CD4-positive, alpha-beta T cell treated with Interleukin-4 for 4 hours (primary cell): ENCODE results near the gene YIF1B.

Experiments used
- DNase-seq: peaks from one replicate; pipeline ENCODE4 v3.0.0-alpha.2; 2020

YIF1B gene

GRCh38 chr19:38303517-38304351 lies 12.0 kb downstream of the YIF1B start, which contains the start of gene C19orf33:
C19orf33 (plus strand) TSS chr19:38304251; CDS start chr19:38304262, 11 bp downstream.
- DNase-seq = no peak

GRCh38 chr19:38298821-38299680 lies 16.7 kb downstream of the YIF1B start:
- DNase-seq = no peak

GRCh38 chr19:38294090-38294489 lies 21.7 kb downstream of the YIF1B start:
- DNase-seq = no peak

DNA sequence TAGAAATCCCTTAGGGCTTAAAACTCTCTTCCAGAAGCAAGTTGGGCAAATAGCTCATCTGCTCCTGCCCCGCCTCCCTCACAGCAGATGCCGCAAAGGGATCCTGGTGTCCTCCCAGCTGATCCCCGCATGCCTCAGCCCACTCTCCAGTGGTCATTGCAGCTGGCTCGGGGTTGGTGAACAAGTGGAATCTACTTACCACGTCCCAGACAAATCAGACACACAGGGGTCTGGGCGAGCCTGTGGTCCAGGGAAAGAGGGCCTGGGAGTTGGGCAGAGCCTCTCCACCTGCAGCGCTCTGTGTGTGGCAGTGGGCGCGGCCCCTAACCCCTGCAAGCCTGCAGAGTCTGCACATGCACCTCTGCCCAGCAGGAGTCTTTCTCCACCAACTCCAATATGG lies 22.5 kb downstream of the YIF1B start:
- DNase-seq = no peak

GRCh38 chr19:38291855-38292254 lies 23.9 kb downstream of the YIF1B start:
- DNase-seq = no peak

GRCh38 chr19:38290631-38291147 lies 25.1 kb downstream of the YIF1B start:
- DNase-seq = no peak

- DNase-seq = no peak
Observed at GRCh38 chr19:38289955-38290354, 25.8 kb downstream of the YIF1B start.

GRCh38 chr19:38288123-38288855 lies 27.5 kb downstream of the YIF1B start:
- no peak for DNase-seq

DNA sequence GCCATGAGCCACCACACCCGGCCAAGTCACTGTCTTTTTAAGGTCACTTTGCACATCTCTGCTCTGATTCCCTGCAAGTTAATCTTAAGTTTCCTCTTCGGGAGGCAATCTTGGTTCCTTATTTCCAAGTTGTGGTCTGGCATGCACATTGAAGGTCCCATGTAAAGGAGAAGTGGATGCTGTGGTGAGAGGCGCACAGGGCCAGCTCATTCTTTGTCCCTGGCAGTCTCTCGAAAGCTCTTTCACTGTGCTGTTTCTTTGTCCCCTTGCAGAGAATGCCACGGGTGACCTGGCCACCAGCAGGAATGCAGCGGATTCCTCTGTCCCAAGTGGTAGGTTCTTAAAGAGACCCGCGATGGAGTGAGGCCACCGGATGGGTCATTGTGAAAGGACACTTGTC lies 28.1 kb downstream of the YIF1B start:
- DNase-seq = peak; percentile 11

DNA sequence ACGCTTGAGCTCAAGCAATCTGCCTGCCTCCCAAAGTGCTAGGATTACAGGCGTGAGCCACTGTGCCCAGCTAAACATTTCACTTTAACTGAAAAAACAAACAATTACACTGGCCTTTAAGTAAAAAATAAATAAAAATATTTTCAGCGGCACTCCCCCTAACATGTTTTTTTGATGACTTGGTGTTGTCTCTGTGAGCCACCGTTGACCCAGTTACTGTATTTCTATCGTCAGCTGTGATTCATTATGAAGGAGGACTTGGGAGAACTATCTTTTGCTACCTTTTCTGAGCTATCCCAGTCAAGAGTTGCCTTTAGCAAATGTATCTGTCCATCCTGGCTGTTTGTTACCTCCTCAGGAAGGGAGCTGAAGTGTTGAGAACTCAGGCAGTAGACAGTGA lies 30.2 kb downstream of the YIF1B start:
- DNase-seq = no peak

DNA sequence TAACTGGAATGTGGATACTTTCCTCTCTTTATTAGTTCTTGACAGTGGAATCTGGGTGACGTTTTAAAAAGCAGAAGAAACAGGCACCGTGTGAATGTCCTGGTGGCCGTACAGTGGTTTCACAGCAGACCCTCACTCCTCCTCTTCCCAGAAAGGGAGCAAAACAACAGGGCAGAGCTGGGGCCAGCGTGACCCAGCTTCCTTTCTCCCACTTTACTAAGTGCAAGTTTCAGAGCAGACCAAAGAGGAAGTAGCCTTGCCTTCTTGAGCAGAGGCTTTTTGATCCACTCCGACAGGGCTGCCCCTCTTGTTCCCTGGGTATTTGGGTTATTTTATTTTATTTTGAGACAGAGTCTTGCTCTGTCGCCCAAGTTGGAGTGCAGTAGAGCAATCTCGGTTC lies 31.3 kb downstream of the YIF1B start:
- no peak for DNase-seq

DNA sequence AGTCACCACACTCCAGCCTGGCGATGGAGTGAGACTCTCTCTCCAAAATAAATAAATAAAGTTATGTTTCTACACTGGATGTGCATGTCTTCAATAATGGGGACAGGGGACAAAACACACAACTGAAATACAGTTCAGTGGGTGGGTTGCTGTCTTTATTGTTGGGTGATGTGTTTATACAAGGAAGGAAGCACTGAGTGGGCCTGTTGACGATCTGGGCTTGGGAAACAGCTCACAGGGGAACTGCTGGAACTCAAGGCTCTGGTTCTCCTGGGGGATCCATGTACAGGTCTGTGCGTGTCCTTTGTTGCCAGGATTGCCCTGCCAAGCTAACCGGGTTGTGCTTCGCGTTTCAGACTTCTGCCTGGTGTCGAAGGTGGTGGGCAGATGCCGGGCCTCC lies 32.5 kb downstream of the YIF1B start:
- no peak for DNase-seq

DNA sequence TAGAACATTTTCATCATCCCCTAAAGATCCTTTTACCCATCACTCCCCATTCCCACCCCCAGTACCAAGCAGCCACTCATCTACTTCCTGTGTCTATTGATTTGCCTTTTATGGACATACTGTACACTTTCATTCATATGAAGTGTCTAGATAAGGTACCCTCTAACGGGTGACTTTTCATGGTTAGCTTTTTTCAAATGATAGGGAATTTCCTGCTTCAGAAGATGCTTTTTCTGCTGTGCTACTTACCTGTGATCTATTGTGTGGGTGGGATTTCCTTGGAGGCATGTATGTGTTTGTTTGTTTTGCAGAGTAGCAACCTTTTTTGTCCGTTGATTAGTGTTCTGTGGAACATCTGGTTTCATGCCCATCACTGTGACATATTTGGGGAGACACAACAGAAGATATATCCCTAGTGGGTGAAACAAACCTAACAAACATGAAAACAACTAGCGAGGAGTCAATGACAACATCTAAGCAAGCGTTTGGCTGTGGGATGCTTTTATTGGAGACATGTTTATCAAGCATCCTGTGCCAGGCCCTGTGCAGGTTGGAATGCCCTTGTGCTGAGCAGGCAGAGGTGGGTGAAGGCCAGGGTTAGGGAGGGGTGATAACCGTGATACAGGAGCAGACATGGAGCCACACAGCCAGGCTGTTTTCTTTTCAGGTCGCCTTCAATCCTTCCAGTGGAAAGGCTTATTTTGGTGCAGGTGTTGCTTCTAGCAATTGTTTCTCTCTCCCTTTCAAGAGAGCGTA lies 33.8 kb downstream of the YIF1B start:
- DNase-seq = peak; percentile 65

DNA sequence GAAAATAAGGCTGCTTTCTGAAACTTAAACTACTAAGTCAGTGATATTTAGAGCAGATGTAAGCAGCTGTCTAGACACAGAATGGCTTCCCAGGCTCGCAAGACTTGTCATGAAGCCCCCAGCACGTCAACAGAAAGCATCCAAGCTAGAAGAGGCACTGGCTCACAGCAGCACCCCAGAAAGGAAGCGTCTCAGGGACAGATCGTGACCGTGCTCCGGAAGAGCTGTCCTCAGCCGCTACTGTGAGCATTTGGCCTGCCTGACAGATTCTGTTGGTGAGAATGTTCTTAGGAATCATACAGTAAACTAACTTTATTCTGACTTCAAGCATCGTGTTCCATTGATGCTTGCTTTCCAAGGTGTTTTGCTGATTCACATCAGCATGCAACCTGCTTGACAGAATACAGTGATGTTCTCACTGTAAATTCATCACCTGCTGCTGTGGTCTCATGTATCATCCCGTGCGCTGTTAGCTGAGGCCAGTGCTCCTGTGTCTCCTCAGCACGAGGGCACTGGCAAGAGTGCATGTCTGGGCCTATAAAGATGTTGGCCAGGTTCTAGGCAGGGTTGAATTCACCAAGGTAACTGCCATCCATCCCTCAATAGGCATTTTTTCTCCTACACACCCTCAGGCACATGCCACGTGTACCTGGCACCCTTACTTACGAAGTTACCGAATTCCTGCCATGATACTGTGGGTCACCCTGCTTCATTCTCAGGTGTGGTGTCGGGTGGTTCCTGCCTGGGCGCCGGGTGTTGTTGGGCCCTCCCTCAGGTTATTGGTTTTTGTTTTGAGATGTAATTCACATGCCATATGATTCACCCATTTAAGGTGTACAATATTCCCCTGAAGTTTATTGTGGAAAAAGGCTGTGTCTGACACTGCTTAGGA lies 35.5 kb downstream of the YIF1B start:
- DNase-seq = no peak

- DNase-seq = no peak
Observed at GRCh38 chr19:38278751-38279150, 37.0 kb downstream of the YIF1B start.

- DNase-seq = no peak
Observed at GRCh38 chr19:38277969-38278680, 37.6 kb downstream of the YIF1B start.

DNA sequence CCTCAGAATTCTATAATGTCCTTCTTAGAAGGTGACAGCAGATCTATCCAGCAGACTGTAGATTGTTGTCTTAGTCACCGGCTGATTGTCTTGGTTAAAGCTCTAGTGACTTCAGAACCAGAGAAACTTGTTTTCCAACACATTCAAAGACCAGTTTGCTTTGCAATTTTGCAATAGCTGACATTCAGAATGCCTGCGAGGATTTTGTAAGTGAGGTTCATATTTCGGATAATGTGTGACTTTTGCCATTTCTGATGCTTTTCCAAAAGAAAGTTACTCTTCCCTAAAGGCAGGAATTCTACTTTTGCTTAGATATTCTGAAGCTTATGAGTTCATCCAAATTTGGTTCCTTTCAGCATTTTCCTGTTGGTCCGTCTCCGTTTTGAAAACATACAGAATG lies 38.2 kb downstream of the YIF1B start:
- DNase-seq = no peak

DNA sequence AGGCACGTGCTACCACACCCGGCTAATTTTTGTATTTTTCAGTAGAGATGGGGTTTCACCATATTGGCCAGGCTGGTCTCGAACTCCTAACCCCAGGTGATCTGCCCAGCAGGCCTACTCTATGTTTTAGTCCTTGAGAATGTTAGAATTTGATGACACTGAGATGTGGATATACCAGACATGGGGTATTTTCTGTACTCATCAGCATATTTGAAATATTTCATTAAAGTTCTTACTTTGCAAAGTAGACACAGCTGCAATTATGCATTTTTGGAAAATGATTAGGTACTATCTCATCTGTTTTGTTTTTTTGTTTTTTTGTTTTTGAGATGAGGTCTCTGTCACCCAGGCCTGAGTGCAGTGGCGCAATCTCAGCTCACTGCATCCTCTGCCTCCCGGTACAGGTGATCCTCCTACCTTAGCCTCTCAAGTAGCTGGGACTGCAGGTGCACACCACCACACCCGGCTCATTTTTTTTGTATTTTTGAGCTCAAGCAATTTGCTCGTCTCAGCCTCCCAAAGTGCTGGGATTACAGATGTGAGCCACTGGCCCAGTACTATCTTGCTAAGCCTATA lies 38.7 kb downstream of the YIF1B start:
- DNase-seq = no peak

GRCh38 chr19:38274739-38275138 lies 41.0 kb downstream of the YIF1B start:
- DNase-seq = no peak

DNA sequence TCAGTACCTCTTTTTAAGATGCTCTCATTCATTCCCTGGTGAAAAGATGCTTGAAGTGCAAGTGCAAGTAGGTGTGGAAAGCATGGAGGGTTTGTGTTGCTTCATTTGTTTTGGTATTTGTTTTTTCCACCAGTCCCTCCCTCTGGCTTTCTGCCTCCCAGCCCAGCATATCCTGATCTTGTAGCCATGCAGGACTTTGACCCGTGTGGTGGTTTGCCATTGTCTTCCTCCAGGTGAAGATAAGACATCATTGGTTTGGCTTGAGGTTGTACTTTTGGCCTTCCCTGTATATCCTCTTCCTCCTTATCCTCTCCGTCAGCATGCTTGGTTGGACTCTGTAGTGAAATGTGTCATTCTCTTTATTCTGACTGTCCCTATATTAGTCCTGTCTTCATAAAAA lies 42.2 kb downstream of the YIF1B start:
- no peak for DNase-seq
